Occipital lobe (tissue), 2 donors: ENCODE data around the gene KCTD13. TPM values are rescaled to one million over a fixed set of nuclear protein-coding genes. Genes with fewer than 3 reads are reported as not detected.
"Not testable (repeated sequence)": the region's sequence is repeated elsewhere in the genome, so short reads cannot be mapped to it uniquely, and the experiment has no call there.

ENCODE experiments used
- DNase-seq: peaks from one replicate; lab custom pipeline; 2025; lab: John Stamatoyannopoulos, UW
- total RNA-seq: library from RNA; depleted of rRNA; stranded (reverse); fragments of >200 nt; gene quantifications from one replicate; pipeline ENCODE4 v1.2.3, GENCODE V29; 2014

KCTD13 gene
- total RNA-seq, 1 donor from 2014 or later: 15.6 TPM

DNA sequence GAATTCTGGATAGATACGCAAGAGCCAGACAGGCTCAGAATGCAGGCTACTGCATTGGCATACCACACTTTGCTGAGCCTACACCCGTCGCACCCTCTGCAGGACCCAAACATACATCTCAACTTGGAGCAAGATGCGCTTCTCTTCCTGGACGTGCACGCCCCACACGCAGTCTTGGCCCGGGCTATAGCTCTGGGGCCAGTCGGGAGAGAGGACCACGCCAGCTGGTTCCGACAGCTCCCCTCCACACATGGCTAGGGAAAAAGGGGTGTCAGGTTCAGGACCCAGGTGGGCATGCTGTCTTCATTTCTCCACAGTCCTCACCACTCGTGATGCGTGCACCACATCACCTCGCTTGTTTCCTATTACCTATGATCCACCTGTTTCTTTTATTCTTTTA, 47.9 kb downstream of the KCTD13 start:
- DNase-seq: no peak

DNA sequence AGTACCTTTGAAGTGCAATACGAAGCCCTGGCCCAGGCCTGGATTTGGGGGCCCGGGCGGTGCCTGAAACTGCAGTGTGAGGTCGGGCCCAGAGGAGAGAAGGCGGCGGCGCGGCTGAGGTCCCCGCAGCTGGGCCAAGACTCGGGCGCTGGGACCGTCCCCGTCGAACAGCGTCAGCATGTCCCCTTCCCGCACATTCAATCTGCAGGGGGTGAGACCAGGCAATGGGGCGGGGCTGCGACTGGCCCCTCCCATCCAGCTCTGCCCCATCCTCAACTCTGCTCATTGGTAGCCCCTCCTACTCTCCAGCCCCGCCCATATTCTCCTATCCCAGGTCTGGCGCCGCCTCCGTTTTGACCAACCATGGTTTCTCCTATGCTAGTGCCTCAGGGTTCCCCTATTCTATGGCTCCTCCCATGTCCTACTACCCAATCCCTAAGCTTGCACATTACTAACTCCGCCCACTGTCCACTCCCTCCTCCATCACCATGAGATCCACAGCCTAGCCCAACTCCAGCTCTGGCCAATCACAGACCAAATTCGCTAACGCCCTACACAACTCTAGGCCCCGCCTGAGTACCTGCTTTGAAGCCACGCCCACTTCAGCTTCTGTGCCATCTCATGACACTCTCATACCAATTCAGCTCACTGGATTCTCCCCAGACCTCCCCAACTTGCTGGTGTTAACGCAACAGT, 48.6 kb downstream of the KCTD13 start:
- DNase-seq: peak; percentile 26

DNA sequence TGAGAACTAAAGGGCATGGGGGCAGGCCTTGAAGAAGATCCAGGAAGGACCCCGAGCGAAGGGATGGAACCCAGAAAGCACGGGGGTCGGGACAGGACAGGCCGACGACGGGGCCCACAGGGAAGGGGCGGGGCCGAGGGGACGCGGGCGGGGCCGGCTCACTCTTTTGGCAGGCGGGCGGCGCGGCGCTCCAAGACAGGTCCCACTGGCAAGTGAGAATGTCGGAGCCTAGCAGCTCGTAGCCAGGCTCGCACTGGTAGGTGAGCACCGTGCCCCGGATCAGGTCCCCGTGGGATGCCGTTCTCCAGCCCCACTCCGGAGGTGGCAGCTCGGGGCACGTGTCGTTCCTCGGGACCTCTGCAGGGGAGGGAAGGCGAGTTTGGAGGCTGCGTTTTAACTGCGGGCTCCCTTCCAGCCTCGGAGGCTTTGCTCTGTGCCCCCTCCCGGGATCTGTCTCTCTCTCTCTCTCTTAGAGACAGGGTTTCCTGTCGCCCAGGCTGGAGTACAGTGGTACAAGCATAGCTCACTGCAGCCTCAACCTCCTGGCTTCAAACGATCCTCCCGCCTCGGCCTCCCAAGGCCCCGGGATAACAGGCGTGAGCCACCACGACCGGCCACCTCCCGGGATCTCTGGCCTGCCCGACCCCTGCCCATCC, 49.3 kb downstream of the KCTD13 start:
- DNase-seq: no peak

DNA sequence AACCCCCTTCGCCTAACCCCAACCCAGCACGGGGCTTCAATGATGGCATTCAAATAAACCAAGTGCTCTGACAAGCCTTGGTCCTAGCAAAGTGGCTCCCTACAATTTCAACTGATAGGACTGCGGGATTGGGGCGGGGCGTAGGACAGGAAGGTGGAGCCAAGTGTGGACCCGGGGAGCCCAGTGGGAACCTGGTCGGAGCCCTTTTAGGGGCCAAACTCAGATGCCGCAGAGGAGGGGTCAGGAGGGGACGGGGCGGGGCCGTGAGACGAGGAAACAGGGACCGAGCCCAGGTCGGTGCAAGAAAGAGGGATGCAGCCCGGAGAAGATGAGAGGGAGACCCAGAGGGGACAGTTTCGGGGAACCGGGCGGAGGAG, 49.8 kb downstream of the KCTD13 start:
- no peak for DNase-seq

DNA sequence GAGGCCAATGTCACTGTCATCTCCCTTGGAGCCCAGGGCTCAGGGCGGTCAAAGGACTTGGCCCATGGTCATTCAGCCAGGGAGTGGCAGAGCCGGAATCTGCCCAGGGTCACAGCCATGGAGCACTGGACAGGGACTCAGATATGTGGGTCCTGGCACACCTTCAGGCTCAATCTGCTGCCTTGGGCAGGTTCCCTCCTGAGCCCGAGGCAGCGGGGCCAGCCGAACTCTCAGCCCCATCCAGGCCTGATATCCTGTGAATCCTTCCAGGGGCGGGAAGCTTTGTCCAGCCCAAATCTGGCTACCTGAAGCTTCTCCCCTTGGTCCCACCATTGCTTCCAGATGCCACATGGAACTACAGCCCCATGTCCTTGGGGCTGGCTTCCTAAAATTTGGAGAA, 50.8 kb downstream of the KCTD13 start:
- DNase-seq: no peak

DNA sequence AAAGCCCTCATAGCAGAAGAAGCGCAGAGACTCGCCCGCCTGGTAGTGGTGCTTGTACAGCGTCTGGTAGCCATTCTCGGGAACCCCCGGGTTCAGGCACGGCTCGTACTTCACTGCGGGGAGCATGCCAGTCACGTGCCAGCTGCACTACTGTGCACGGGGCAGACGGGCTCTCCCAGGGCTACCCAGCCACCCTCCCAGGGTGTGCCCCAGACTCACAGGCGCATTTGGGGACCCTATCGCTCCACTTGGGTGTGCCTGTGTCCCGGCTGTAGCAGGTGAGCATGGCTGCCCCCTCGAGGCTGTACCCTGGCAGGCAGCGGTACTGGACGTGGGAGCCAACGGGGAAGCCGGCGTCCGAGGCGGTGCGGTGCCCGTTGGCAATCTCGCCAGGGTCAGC, 52.7 kb downstream of the KCTD13 start:
- DNase-seq: no peak

DNA sequence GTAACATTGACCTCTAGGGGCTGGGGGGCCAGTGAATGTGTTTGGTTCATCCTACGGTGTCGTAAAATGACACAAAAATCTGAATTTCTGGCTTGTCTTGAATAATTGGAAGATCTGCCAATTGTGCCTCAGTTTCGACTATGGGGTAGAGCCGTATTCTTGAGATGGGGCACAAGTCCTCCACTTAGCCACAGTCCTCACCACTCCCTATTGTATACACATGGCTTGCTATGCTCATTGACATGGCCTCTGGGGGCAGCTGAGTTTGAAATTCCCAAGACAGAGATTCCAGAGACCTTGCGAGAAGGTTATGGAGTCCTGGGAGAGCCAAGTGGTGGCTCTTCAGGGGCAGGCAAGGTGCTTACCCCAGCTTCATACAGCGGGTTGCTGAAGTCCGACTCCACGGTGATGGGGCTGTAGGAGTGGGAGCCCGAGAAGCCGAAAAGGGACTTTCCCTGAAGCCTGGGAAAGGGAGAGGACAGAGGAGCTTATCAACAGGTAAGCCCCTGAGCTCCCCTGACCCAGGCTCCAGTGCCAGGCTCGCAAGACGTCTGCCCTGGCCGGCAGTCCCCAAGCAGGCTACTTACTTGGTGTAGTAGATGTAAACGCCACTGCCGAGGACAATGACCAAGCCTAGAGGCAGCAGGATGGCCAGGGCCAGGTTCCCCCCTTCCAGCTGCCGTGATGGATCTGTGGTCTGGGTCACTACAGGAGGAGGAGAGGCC, 54.0 kb downstream of the KCTD13 start:
- DNase-seq: no peak

DNA sequence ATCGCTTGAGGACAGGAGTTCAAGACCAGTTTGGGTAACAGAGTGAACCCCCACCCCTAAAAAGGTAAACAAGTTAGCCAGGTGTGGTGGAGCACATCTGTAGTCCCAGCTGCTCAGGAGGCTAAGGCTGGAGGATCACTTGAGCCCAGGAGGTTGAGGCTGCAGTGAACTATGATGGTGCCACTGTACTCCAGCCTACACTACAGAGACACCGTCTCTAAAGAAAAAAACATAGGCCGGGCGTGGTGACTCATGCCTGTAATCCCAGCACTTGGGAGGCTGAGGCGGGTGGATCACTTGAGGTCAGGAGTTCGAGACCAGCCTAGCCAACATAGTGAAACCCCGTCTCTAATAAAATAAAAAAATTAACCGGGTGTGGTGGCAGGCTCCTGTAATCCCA, 57.0 kb downstream of the KCTD13 start:
- DNase-seq: not testable (repeated sequence)

DNA sequence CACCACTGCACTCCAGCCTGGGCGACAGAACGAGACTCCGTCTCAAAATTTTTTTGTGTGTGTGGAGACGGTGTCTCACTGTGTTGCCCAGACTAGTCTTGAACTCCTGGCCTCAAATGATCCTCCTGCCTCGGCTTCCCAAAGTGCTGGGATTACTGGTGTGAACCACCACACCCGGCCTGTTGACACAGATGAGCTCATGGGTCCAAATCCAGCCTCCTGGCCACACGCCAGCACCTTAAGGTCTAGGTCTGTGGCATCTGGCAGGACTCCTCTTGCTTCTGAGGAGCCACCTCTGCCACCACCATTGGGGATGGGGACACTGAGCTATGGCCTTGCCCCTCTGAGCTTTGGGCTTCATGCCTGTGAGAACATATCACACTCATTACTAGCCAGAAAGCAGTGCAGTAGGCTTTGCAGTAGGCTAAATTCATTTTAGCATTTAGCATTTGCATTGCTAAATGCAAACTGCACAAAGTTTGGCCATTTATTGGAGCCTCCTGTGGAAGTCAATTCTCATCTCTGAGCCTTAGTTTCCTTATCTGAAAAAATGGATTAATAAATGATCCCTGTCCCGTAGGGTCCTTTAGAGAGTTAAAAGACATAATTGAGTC, 57.5 kb downstream of the KCTD13 start:
- DNase-seq: no peak

DNA sequence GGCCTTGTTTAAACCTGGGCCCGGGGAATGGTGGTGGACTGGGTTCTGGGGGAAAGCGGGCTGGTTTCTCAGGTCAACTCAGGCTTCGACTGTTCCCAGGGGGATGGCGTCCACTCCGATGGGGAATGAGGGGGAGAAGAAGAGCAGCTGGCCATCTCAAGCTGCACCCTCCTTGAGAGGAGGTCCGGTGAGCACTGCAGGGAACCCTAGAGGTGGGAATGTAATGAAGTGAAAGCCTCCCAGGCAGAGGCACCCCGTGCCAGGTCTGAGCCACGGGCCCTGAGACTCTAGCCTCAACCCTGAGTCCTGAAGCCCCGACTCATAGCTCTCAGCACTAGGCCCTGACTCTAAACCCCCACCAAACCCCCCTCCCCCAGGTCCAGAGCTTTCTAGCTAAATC, 61.8 kb downstream of the KCTD13 start:
- DNase-seq: no peak

DNA sequence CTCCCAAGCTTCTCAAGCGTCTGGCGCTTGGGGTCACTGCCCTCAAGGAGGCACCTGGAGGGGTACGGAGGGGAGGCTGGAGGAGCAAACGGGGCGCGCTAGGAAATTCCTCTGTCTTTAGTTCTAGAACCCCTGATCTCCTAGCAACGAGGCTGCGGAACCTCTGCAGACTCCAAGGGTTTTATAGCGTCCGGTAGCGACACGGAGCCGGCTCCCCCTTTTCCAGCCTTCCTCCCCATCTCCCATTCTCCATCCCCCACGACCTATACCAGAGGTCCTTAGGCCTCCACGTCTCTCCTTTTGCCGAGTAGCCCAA, 62.4 kb downstream of the KCTD13 start:
- no peak for DNase-seq

DNA sequence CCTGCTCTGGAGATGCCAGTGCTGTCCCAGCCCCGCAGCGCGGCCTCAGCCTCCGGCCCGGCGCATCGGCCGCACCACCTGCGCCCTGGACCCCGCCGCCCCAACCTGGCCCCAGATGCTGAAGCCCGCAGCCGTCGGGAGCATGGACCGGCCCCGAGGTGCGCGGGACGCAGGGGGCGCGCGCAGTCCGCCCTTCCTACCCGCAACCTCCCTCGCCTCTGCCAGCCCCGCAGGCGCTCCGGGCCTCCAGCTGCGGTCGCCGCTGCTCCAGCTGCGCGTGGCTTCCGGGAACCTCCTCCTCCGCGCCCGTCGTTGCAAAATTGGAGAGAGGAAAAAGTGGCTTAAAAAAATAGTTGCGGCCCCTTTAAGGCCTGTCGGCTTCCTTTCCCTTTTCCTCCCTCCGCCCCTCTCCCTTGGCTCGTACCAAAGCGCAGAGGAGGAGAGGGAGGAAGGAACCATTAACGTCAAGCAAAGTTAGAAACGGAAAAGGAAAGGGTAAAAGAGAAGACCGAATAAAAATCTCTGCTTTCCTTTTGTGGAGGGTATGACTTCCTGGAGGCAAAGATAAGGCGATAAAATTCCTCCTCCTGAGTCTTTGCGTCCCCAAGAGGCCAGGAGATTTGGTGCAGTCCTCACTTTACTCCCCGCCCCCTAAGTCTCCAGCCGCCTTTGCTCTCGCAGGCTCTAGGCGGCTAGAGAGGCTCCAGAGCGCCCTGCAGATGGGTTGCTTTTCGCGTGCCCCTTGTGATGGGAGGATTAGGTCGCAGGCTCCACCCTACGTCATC, 63.0 kb downstream of the KCTD13 start, which contains the start of gene CDIPT:
Gene CDIPT (minus strand): TSS at position 343 of the 785 bp plus-strand sequence. CDS start 369 bp downstream, outside the sequence.
- DNase-seq: peak; percentile 92

DNA sequence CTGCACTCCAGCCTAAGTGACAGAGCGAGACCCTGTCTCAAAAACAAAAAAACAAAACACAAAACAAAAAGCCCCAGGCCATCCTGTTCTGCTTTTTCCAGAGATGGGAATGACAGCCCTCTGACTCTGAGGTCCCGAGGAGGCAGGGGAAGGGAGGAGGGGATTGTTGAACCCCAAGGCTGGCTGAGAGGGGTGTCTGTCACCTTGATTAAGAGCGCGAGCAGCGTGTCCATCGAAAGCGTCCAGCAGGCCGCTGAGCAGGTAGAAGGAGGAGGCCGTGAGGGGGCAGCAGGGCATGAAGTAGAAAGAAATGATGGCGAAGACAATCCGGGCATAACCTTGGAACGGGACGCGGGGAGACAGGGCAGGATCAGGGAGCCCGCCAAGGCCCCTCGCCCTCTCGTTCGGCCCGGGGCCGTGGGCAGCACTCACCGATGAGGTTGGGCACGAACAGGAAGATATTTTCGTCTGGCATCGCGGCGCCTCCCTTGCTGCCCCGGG, 63.6 kb downstream of the KCTD13 start:
- DNase-seq: no peak

DNA sequence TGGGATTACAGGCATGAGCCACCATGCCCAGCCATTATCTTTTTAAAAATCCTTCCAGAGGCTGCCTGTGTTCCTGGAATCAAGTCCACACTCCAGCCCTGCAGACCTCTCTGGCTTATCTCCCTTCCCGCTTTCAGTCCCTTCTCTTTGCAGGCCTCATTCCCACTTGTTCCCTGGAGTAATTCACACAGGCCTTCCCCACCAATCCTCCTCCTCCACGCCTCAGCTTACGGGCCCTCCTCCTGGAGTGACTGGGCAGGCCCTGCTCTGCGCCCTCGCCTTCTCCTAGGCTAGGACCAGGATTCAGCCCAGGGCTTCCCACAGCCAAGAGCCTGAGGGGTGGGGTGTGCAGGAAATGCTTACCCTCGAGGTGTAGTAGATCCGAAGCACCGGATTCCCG, 65.8 kb downstream of the KCTD13 start:
- DNase-seq: no peak

DNA sequence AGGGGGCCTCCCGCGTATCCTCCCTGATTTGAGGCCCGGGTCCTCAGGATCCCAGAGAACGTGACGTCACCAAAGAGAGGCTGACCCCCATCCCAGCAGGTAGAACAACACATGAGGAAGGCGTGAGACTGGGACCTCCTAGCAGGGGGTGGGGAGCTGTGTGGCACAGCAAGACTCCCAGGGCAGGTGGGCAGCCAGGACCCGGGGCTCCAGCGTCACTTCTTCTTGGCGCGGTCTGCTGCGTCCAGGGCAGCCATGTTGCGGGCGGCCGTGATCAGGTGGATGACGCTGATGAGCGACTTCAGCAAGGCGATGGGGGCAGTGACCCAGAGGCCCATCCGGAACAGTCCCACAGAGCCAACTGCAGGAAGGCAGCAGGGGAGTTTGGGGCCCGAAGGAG, 67.1 kb downstream of the KCTD13 start:
- DNase-seq: no peak

DNA sequence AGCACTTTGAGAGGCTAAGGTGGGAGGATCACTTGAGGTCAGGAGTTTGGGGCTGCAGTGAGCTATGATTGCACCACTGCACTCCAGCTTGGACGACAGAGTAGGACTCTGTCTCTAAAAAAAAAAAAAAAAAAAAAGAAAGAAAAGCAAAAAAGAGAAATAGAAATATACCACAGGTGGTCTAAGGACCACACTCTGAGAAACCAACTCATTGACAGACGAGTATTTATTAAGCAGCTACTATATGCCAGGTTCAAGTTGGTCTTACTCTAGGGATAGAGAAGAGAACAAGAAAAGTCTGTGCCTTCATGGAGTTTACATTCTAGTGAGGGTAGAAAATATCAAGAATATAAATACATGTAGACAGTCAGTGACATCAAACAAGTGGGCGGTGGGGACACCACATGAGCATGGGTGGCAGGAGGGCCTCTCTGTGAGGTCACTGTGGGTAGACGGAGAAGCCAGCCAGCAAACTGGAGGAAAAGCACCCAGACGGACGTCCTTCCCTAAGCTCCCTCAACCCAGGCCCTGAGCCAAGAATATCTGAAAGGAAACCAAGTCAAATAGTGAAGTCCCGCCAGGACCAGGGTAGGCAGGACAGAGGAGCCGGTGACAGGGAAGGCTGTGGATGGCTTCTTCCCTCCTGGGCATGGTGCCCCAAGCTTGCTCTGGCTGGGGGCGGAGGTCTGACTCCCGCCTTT, 67.7 kb downstream of the KCTD13 start:
- no peak for DNase-seq

DNA sequence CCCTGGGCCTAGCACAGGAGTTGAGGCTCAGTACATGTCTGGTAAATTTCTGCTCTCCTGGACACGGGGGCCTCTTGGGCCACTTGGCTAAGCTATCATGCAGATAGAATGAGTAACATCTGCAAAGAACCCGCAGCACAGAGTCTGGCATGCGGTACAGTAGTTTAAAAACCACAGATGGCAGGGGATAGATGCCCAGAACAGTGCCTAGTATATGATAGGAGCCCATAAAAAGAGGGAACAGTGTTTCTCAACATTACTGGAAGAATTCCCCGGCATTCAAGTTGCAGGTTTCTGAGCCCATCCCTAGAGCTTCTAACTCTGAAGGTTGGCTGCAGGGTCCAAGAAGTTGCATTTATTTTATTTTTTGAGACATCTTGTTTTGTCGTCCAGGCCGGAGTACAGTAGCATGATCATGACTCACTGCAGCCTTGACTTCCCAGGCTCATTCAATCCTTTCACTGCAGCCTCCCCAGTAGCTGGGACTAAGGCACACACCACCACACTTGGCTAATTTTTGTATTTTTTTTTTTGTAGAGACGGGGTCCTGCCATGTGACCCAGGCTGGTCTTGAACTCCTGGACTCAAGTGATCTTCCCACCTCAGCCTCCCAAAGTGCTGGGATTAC, 68.8 kb downstream of the KCTD13 start:
- no peak for DNase-seq
